ENCODE results near the gene CETN3.

DNA sequence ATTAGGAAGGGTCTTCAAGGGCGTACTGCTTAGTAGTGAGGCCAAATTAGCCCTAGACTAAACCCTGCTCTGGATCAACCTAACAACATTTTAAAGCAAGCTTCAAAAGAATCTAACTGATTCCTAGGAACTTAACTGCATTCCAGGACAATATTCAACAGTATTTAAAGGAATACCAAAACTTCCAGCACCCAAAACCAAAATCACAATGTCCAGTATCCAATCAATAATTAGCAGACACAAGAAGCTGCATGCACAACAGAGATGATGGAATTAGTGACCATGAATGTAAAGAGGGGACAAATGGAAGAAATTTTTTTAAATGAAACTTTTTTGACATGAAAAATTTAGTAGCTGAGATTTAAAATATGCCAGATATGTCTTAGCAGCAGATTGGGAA is 53.9 kb downstream of the CETN3 start:
- TF ChIP-seq, protein P1, sequence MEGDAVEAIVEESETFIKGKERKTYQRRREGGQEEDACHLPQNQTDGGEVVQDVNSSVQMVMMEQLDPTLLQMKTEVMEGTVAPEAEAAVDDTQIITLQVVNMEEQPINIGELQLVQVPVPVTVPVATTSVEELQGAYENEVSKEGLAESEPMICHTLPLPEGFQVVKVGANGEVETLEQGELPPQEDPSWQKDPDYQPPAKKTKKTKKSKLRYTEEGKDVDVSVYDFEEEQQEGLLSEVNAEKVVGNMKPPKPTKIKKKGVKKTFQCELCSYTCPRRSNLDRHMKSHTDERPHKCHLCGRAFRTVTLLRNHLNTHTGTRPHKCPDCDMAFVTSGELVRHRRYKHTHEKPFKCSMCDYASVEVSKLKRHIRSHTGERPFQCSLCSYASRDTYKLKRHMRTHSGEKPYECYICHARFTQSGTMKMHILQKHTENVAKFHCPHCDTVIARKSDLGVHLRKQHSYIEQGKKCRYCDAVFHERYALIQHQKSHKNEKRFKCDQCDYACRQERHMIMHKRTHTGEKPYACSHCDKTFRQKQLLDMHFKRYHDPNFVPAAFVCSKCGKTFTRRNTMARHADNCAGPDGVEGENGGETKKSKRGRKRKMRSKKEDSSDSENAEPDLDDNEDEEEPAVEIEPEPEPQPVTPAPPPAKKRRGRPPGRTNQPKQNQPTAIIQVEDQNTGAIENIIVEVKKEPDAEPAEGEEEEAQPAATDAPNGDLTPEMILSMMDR (conservative IDR thresholded peaks at IDR 0.05; ENCODE audit: low read depth, low read length) = no peak
- no peak for TF ChIP-seq EZH2phosphoT487 (IDR thresholded peaks at IDR 0.05; ENCODE audit: borderline replicate concordance, low read length)

Measured in PC-3 (cell line).